ENCODE measurements around the gene ATF7IP2. TPM values are rescaled to one million over a fixed set of nuclear protein-coding genes. Genes with fewer than 3 reads are reported as not detected.
A peak's percentile ranks its signal among the peaks of the same experiment; 100 is the strongest.
"Not testable (repeated sequence)": the region's sequence is repeated elsewhere in the genome, so short reads cannot be mapped to it uniquely, and the experiment has no call there.

ATF7IP2 gene
- total RNA-seq, 6 experiments from 2014 or later, result 13.0 to 42.8 (median 24.0) TPM

GRCh38 chr16:10441726-10442125 is 55.9 kb downstream of the ATF7IP2 start:
- peaks cover 0 to 5% (median 1%) of the 10 kb centered on the region in 4 donors for H3K9me3 ChIP-seq
- no peaks in the 10 kb centered on the region for H3K4me1 ChIP-seq
- H3K27me3 ChIP-seq, result no peaks in the 10 kb centered on the region
- no peak overlapping the region for H3K4me3 ChIP-seq
- TF ChIP-seq, protein P1, sequence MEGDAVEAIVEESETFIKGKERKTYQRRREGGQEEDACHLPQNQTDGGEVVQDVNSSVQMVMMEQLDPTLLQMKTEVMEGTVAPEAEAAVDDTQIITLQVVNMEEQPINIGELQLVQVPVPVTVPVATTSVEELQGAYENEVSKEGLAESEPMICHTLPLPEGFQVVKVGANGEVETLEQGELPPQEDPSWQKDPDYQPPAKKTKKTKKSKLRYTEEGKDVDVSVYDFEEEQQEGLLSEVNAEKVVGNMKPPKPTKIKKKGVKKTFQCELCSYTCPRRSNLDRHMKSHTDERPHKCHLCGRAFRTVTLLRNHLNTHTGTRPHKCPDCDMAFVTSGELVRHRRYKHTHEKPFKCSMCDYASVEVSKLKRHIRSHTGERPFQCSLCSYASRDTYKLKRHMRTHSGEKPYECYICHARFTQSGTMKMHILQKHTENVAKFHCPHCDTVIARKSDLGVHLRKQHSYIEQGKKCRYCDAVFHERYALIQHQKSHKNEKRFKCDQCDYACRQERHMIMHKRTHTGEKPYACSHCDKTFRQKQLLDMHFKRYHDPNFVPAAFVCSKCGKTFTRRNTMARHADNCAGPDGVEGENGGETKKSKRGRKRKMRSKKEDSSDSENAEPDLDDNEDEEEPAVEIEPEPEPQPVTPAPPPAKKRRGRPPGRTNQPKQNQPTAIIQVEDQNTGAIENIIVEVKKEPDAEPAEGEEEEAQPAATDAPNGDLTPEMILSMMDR (IDR thresholded peaks at IDR 0.05), result no peak
- TF ChIP-seq POLR2A (IDR thresholded peaks at IDR 0.05), result no peak
- DNase-seq (no peak), ATAC-seq (no peak)
- H3K36me3 ChIP-seq, result peaks cover 0 to 47% (median 17%) of the 10 kb centered on the region in 4 donors
- intact Hi-C loops (cut with DNase I), result no loop called here
- H3K27ac ChIP-seq, result no peak overlapping the region
- 95% methylated on average over 3 of the region's 3 CpGs for WGBS (ENCODE audit: insufficient coverage, low coverage, low lambda C conversion rate, missing lambda C conversion rate)

- DNase-seq (no peak), ATAC-seq (no peak)
- peaks cover 0 to 3% (median 0%) of the 10 kb centered on the region in 4 donors for H3K4me1 ChIP-seq
- no peak overlapping the region for H3K4me3 ChIP-seq
- no peaks in the 10 kb centered on the region for H3K27me3 ChIP-seq
- peaks cover 0 to 7% (median 6%) of the 10 kb centered on the region in 4 donors for H3K9me3 ChIP-seq
- no peak overlapping the region for H3K27ac ChIP-seq
- peaks cover 0 to 42% (median 20%) of the 10 kb centered on the region in 4 donors for H3K36me3 ChIP-seq
- TF ChIP-seq, protein P1 (IDR thresholded peaks at IDR 0.05), result no peak
- no peak for TF ChIP-seq POLR2A (IDR thresholded peaks at IDR 0.05)
- intact Hi-C loops (cut with DNase I), result no loop called here
- 94% methylated on average over 9 of the region's 9 CpGs for WGBS (ENCODE audit: insufficient coverage, low coverage, low lambda C conversion rate, missing lambda C conversion rate)
Measured at GRCh38 chr16:10447289-10447688, 61.4 kb downstream of the ATF7IP2 start.

DNA sequence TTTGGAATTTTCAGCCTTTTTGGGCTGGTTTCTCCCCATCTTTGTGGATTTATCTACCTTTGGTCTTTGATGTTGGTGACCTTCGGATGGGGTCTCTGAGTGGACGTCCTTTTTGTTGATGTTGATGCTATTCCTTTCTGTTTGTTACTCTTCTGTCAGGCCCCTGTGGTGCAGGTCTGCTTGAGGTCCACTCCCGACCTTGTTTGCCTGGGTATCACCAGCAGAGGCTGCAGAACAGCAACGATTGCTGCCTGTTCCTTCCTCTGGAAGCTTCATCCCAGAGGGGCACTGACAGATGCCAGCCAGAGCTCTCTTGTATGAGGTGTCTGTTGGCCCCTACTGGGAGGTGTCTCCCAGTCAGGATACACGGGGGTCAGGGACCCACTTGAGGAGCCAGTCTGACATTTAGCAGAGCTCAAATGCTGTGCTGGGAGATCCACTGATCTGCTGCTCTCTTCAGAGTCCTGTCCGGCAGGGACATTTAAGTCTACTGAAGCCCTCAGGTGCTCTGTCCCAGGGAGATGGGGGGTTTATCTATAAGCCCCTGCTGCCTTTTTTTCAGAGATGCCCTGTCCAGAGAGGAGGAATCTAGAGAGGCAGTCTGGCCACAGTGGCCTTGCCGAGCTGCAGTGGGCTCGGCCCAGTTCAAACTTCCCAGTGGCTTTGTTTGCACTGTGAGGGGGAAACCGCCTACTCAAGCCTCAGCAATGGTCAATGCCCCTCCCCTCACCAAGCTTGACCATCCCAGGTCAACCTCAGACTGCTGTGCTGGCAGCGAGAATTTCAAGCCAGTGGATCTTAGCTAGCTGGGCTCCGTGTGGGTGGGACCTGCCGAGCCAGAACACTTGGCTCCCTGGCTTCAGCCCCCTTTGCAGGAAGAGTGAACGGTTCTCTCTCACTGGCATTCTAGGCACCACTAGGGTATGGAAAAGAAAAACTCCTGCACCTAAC is 66.6 kb downstream of the ATF7IP2 start:
- intact Hi-C loops (cut with DNase I); H3K4me3 ChIP-seq; H3K4me1 ChIP-seq; H3K9me3 ChIP-seq; H3K27me3 ChIP-seq; H3K27ac ChIP-seq: not testable (repeated sequence)
- DNase-seq, result peak; percentile 38 to 72 (median 67)
- ATAC-seq, result peak; percentile 91 to 99 (median 92)
- WGBS (ENCODE audit: insufficient coverage, low coverage, low lambda C conversion rate, missing lambda C conversion rate), result 47% methylated on average over 7 of the region's 13 CpGs
- peaks cover 0 to 18% (median 1%) of the 10 kb centered on the region in 4 donors for H3K36me3 ChIP-seq

GRCh38 chr16:10453159-10453510 is 67.3 kb downstream of the ATF7IP2 start:
- Histone ChIP-seq H3K27ac (no peak overlapping the region), H3K9me3 (no peaks in the 10 kb centered on the region), H3K36me3 (peaks cover 0 to 17% (median 0%) of the 10 kb centered on the region in 4 donors), H3K4me3 (no peak overlapping the region), H3K27me3 (no peaks in the 10 kb centered on the region), H3K4me1 (peaks cover 0 to 5% (median 0%) of the 10 kb centered on the region in 4 donors)
- DNase-seq (no peak), ATAC-seq (no peak)
- 100% methylated on average over 1 of the region's 6 CpGs for WGBS (ENCODE audit: insufficient coverage, low coverage, low lambda C conversion rate, missing lambda C conversion rate)
- intact Hi-C loops (cut with DNase I), result no loop called here
- TF ChIP-seq POLR2A (IDR thresholded peaks at IDR 0.05), result no peak
- TF ChIP-seq, protein P1 (IDR thresholded peaks at IDR 0.05), result no peak

GRCh38 chr16:10465821-10466220 is 80.0 kb downstream of the ATF7IP2 start:
- Histone ChIP-seq H3K36me3 (peaks cover 0 to 3% (median 0%) of the 10 kb centered on the region in 4 donors), H3K27ac (no peak overlapping the region), H3K4me1 (no peaks in the 10 kb centered on the region), H3K27me3 (no peaks in the 10 kb centered on the region), H3K9me3 (no peaks in the 10 kb centered on the region), H3K4me3 (no peak overlapping the region)
- no peak for DNase-seq
- ATAC-seq, result no peak
- intact Hi-C loops (cut with DNase I), result no loop called here
- TF ChIP-seq POLR2A (IDR thresholded peaks at IDR 0.05), result no peak
- TF ChIP-seq, protein P1 (IDR thresholded peaks at IDR 0.05), result no peak
- WGBS (ENCODE audit: insufficient coverage, low coverage, low lambda C conversion rate, missing lambda C conversion rate), result 92% methylated on average over 2 of the region's 2 CpGs
